Naive thymus-derived CD8-positive, alpha-beta T cell (primary cell): ENCODE results near the gene PPP1R14C. TPM values are rescaled to one million over a fixed set of nuclear protein-coding genes. Genes with fewer than 3 reads are reported as not detected.
A peak's percentile ranks its signal among the peaks of the same experiment; 100 is the strongest.

Source experiments
- ATAC-seq, 2 donors: fragments of 150-1000 bp; cut with Tn5 transposase in 1 of 2; sonication (Bioruptor Pico), chemical (Tn5 transposase) in 1 of 2; 1 replicate in 1 of 2; 2 replicates in 1 of 2; pipeline ENCODE4 v1.10.0; 2021; ENCODE audit warnings: mild to moderate bottlenecking in 2 of 2, moderate library complexity in 2 of 2
- POLR2A ChIA-PET: fragments of 350-600 bp; sonication (Branson Sonifier 250); formaldehyde crosslinking; loops from one replicate; lab custom pipeline; 2021; ENCODE audit warnings: antibody characterized with exemption; lab: Charles Lee
- DNase-seq, 10 donors: peaks; one replicate each; pipeline versions ENCODE4 v3.0.0 to v3.0.0-alpha.2; 2020 to 2022
- H3K27ac Mint-ChIP-seq, 10 donors: one replicate each; pipeline ENCODE4 v1.8.0; 2020 to 2022; ENCODE audit warnings: mild to moderate bottlenecking in 10 of 10, mixed read lengths in 10 of 10, moderate library complexity in 4 of 10, inconsistent platforms in 1 of 10
- H3K27me3 Mint-ChIP-seq, 5 donors: one replicate each; pipeline ENCODE4 v1.8.0; 2021 to 2022; ENCODE audit warnings: mixed read lengths in 5 of 5
- H3K36me3 Mint-ChIP-seq, 3 donors: one replicate each; pipeline ENCODE4 v1.8.0; 2020 to 2022; ENCODE audit warnings: mixed read lengths in 3 of 3, mild to moderate bottlenecking in 2 of 3, inconsistent platforms in 1 of 3
- H3K4me1 Mint-ChIP-seq, 4 donors: one replicate each; pipeline ENCODE4 v1.8.0; 2021 to 2022; ENCODE audit warnings: mixed read lengths in 4 of 4
- H3K4me3 Mint-ChIP-seq, 10 donors: one replicate each; pipeline ENCODE4 v1.8.0; 2020 to 2022; ENCODE audit warnings: mild to moderate bottlenecking in 10 of 10, mixed read lengths in 10 of 10, moderate library complexity in 6 of 10, inconsistent platforms in 1 of 10
- H3K9me3 Mint-ChIP-seq, 9 donors: one replicate each; pipeline ENCODE4 v1.8.0; 2020 to 2022; ENCODE audit warnings: mixed read lengths in 9 of 9, mild to moderate bottlenecking in 3 of 9, inconsistent platforms in 1 of 9, moderate library complexity in 1 of 9
- polyA plus RNA-seq, 3 donors: library from polyadenylated mRNA; unstranded; fragments of 300-500 nt; fragmentation: Illumina TruSeq; gene quantifications; one replicate each; pipeline ENCODE4 v1.2.3, GENCODE V29; 2021
- total RNA-seq, 8 experiments: library from RNA in 2 of 8; stranded (reverse) in 2 of 8; gene quantifications; one replicate each; pipeline ENCODE4 v1.2.3 and lab custom pipeline; 2021 to 2026

The PPP1R14C gene
- total and polyA plus RNA-seq, 5 experiments from 2014 or later = 0.24 TPM; not detected in 4

DNA sequence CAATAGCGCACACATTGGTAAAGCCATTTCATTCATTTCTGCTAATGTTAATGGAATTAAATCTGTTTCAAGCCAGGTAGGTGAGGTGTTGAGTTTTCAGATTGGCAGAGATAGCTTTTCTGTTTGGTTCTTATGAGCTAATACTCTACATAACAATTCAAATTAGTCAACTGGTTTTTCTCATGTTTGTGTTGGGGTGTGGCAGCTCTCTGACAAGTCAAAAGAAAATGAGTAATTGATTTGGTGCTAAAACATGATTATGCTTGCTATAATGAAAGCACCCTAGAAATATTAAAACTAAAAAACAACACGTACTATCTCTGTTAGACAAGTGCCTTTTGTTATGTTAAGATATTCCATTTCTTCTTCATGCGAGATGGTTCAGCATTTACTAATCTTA lies 13.6 kb downstream of the PPP1R14C start:
- Mint-ChIP-seq H3K36me3 (no peaks in the 10 kb centered on the region), H3K9me3 (no peaks in the 10 kb centered on the region), H3K4me3 (no peak overlapping the region), H3K27me3 (peaks cover 13 to 23% (median 16%) of the 10 kb centered on the region in 5 donors), H3K27ac (peak overlapping the region in 1 of 10 donors; percentile 6), H3K4me1 (peaks cover 0 to 13% (median 2%) of the 10 kb centered on the region in 4 donors)
- DNase-seq (no peak), ATAC-seq (no peak)
- POLR2A ChIA-PET = no interaction called here

DNA sequence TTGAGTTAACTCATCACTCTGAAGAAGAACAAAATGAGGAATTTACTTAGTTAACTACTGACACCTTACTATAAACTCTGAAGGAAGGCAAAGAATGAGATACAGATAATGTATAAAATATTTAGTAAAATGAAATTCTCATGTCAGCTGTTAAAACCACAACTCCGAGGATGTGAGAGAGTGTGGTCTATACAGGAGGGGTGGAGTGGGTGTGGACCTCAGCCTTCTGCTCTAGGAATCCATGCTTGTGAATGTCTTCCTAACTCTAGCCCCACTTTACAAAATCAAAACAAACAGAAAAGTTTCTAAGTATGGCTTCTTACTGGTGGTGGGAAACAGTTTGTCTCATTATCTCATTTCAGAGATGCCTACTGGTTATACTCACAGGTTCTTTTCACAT lies 14.2 kb downstream of the PPP1R14C start:
- ATAC-seq = no peak
- Mint-ChIP-seq H3K27ac (peak overlapping the region in 1 of 10 donors; percentile 6), H3K27me3 (peaks cover 12 to 22% (median 15%) of the 10 kb centered on the region in 5 donors), H3K4me3 (no peak overlapping the region), H3K4me1 (peaks cover 0 to 13% (median 2%) of the 10 kb centered on the region in 4 donors), H3K36me3 (no peaks in the 10 kb centered on the region), H3K9me3 (no peaks in the 10 kb centered on the region)
- POLR2A ChIA-PET = no interaction called here
- DNase-seq = peak in 1 of 10 donors; percentile 7

DNA sequence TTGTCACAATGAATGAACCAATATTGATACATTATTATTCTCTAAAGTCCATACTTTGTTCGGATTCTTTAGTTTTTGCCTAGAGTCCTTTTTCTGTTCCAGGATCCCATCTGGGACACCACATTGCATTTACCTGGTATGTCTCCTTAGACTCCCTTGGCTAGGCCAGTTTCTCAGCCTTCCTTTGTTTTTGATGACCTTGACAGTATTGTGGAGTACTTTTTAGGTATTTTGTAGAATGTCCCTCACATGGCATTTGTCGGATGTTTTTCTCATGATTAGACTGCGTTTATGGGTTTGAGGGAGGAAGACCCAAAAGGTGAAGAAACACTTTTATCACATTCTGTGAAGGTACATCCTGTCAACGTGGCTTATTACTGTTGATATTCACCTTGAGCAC lies 16.9 kb downstream of the PPP1R14C start:
- ATAC-seq (no peak), DNase-seq (no peak)
- Mint-ChIP-seq H3K9me3 (no peaks in the 10 kb centered on the region), H3K27me3 (peaks cover 2 to 20% (median 14%) of the 10 kb centered on the region in 5 donors), H3K4me1 (peaks cover 0 to 10% (median 0%) of the 10 kb centered on the region in 4 donors), H3K4me3 (no peak overlapping the region), H3K27ac (no peak overlapping the region), H3K36me3 (no peaks in the 10 kb centered on the region)
- POLR2A ChIA-PET = no interaction called here

DNA sequence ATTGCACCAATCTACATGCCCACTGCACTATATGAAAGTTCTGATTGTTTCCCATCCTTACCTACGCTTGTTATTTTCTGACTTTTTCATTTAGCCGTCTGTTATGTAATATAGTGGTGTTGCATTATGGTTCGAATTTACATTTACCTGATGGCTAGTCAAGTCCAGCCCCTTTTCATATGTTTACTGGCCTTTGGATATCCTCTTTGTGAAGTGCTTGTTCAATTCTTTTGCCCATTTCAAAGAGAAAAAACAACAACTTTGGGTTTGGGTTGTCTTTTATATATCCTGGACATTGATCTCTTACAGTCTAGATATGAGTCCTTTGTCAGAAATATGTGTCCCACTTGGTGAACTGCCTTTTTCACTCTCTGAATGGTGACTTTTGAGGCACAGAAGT lies 21.1 kb downstream of the PPP1R14C start:
- ATAC-seq (no peak), DNase-seq (no peak)
- no peaks in the 10 kb centered on the region for H3K9me3 Mint-ChIP-seq
- peaks cover 5 to 17% (median 13%) of the 10 kb centered on the region in 5 donors for H3K27me3 Mint-ChIP-seq
- POLR2A ChIA-PET = no interaction called here
- H3K36me3 Mint-ChIP-seq = no peaks in the 10 kb centered on the region
- no peak overlapping the region for H3K4me3 Mint-ChIP-seq
- peaks cover 0 to 5% (median 0%) of the 10 kb centered on the region in 4 donors for H3K4me1 Mint-ChIP-seq
- no peak overlapping the region for H3K27ac Mint-ChIP-seq

DNA sequence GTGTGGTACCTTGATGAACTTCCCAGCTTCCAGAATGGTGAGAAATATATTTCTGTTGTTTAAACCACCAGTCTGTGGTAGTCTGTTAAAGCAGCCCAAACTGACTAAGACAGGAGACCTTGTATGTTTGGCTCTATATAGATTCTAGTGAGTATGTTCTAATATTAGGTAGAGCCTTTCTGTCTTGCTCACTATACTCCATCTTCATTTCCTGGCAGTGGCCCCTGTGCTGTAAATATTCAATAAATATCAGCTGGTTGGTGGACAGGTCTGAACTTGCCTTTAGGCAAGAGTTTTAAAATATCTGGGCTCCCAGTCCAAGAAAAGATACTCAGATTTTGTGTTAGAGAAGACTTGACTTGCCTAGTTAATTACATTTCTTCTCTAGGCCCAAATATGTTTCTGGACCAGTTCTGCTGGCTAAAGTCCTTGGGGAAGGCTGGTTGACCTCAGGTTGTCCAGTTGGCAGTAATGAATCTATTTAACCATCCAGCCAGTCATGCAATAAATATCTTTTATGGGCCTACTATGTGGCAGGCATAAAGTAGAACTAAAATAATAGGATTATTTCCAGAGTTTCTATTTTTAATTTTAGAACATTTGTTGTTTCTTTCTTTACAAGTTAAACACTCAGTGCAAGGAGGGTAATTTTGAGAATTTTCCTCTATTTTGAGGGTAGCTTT lies 22.3 kb downstream of the PPP1R14C start:
- Mint-ChIP-seq H3K27me3 (peaks cover 8 to 17% (median 10%) of the 10 kb centered on the region in 5 donors), H3K4me3 (no peak overlapping the region), H3K27ac (no peak overlapping the region), H3K4me1 (peaks cover 0 to 10% (median 0%) of the 10 kb centered on the region in 4 donors), H3K36me3 (no peaks in the 10 kb centered on the region), H3K9me3 (peaks cover 0 to 2% (median 0%) of the 10 kb centered on the region in 9 donors)
- no peak for ATAC-seq
- POLR2A ChIA-PET = no interaction called here
- no peak for DNase-seq

DNA sequence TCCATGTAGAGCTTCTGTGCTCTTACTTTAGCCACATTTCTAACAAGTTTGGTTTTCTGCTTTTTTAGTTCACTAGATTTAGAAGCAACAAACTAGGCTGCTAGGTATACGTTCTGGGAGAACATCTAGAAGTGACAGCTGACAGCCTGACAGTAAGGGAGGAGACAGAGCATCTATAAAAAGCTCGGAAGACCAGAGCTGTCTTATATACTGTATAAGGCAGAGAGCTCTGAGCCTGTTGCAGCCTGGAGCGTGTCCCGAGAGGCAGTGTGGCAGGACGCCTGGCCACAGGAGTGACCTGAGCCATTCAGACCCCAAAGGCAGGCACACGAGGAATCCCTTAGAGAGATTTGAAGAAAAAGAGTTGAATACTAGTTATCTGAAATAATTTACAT lies 24.6 kb downstream of the PPP1R14C start:
- ATAC-seq (no peak), DNase-seq (no peak)
- POLR2A ChIA-PET = no interaction called here
- H3K9me3 Mint-ChIP-seq = peaks cover 0 to 2% (median 0%) of the 10 kb centered on the region in 9 donors
- H3K27me3 Mint-ChIP-seq = peaks cover 5 to 25% (median 13%) of the 10 kb centered on the region in 5 donors
- no peak overlapping the region for H3K27ac Mint-ChIP-seq
- peaks cover 0 to 10% (median 0%) of the 10 kb centered on the region in 4 donors for H3K4me1 Mint-ChIP-seq
- no peaks in the 10 kb centered on the region for H3K36me3 Mint-ChIP-seq
- no peak overlapping the region for H3K4me3 Mint-ChIP-seq

DNA sequence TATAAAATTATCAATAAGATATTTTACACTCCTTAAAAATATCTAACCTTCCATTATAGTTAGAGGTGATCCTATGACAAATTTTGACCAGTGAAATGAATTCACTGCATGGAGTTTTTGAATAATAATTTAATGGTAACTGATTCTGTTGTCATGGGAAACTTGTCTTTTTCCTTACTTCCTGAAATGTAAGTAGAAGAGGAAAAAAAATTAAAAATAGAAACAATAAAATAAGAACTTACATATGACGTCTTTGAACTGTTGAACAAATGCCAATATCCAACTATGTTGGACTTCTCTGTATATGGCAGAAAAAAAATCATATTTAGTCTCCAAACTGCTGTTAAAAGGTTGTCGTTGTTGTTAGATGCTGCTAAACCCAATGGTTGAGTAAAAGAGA lies 26.3 kb downstream of the PPP1R14C start:
- ATAC-seq (no peak), DNase-seq (no peak)
- H3K4me3 Mint-ChIP-seq = no peak overlapping the region
- POLR2A ChIA-PET = interaction anchor here (0.6 kb wide), 1 partner anchor 46 kb away, joined by 3 read pairs; no protein-coding TSS in a partner anchor
- peaks cover 0 to 10% (median 0%) of the 10 kb centered on the region in 4 donors for H3K4me1 Mint-ChIP-seq
- H3K27ac Mint-ChIP-seq = no peak overlapping the region
- H3K9me3 Mint-ChIP-seq = peaks cover 0 to 2% (median 0%) of the 10 kb centered on the region in 9 donors
- H3K36me3 Mint-ChIP-seq = no peaks in the 10 kb centered on the region
- peaks cover 2 to 19% (median 11%) of the 10 kb centered on the region in 5 donors for H3K27me3 Mint-ChIP-seq

DNA sequence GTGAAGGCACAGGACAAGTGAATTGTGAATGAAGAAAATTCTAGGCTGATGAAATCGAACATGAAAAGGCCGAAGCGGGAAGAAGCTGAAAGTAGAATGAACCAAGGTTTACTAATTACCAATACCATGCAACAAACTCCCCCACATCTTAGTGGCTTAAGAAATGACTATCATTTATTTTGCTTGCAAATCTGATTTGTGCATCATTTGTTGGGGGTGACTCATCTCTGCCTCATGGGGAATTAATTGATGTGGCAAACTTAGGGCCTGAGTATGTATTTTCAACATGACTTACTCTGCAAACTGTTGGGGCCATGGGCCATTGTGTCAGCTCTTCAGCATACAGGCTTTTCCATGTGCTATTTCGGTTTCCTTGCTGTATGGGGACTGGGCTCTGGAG lies 26.8 kb downstream of the PPP1R14C start:
- no peak for DNase-seq
- ATAC-seq = no peak
- no peak overlapping the region for H3K27ac Mint-ChIP-seq

DNA sequence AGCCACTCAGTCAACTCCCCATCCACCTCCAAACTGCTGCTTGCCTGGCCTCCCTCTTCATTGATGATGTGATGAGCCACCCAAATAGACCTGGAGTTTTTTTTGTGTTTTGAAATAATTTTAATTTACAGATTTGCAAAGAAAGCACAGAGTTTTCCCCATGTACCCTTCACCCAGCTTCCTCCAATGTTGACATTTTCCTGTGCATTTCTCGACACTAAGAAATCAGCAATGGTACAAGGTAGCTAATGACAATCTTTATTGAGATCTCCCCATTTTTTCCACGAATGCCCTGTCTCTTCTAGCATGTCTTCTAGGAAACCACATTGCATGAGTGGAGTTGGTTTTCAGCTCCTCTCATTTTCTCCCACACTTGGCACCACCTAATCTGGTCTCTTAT lies 30.1 kb downstream of the PPP1R14C start:
- DNase-seq (no peak), ATAC-seq (no peak)
- Mint-ChIP-seq H3K36me3 (no peaks in the 10 kb centered on the region), H3K27me3 (peaks cover 2 to 19% (median 11%) of the 10 kb centered on the region in 5 donors), H3K9me3 (peaks cover 0 to 2% (median 0%) of the 10 kb centered on the region in 9 donors), H3K27ac (peak overlapping the region in 1 of 10 donors; percentile 15), H3K4me1 (peaks cover 0 to 10% (median 0%) of the 10 kb centered on the region in 4 donors), H3K4me3 (no peak overlapping the region)
- POLR2A ChIA-PET = no interaction called here

More for the DNA sequence above, 26.8 kb downstream of the PPP1R14C start:
- Mint-ChIP-seq H3K4me3 (no peak overlapping the region), H3K9me3 (peaks cover 0 to 2% (median 0%) of the 10 kb centered on the region in 9 donors), H3K36me3 (no peaks in the 10 kb centered on the region), H3K27me3 (peaks cover 2 to 19% (median 11%) of the 10 kb centered on the region in 5 donors), H3K4me1 (peaks cover 0 to 10% (median 0%) of the 10 kb centered on the region in 4 donors)
- POLR2A ChIA-PET = no interaction called here

DNA sequence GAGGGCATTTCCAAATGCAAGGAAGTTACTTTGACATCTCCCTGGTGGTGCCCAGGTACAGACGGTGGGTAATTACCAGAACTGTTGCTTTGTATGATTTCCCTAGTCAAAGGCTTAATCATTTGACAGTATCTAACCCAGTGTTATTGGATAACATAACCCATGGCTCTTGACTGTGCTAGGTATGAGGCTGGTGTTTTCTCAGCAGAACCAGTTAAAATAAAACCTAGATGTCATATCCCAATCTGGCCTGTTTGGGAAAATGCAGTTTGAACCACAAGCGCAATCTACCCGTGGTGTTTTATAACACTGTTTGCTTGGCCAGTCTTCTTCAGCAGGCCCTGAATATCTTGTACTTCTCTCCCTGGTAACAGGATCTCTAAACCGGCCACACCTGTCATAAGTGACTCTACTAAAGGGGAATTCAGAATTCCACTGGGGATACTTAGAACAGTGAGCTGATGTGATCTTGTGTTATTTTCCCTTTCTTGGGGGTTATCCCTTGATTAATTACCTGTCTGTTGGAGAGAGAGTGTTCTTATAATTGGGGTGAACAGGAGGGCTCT lies 32.8 kb downstream of the PPP1R14C start:
- Mint-ChIP-seq H3K27me3 (peaks cover 0 to 16% (median 12%) of the 10 kb centered on the region in 5 donors), H3K36me3 (no peaks in the 10 kb centered on the region), H3K9me3 (no peaks in the 10 kb centered on the region), H3K4me3 (no peak overlapping the region), H3K4me1 (no peaks in the 10 kb centered on the region), H3K27ac (no peak overlapping the region)
- POLR2A ChIA-PET = no interaction called here
- DNase-seq (no peak), ATAC-seq (no peak)

DNA sequence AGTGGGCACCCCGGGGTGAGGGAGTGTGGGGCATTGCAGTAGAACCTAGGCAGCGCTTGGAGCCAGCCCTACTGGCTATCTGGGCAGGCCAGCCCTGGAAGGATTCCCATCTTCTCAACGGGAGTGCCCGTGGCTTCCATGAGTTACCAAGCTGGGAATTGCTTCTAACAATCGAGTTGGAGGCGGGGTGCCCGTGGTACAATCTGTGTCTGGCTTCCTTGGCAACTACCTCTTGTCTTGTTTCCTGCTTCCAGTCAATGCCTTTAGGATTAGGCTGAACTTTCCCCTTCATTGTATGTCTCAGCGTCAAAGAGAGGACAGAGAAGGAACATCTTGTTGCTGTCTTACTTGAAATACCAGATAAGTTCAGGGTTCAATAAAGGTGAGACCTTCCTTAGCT lies 33.3 kb downstream of the PPP1R14C start:
- Mint-ChIP-seq H3K36me3 (no peaks in the 10 kb centered on the region), H3K9me3 (no peaks in the 10 kb centered on the region), H3K27ac (no peak overlapping the region), H3K4me3 (no peak overlapping the region), H3K4me1 (no peaks in the 10 kb centered on the region), H3K27me3 (peaks cover 0 to 15% (median 11%) of the 10 kb centered on the region in 5 donors)
- POLR2A ChIA-PET = no interaction called here
- DNase-seq (no peak), ATAC-seq (no peak)

DNA sequence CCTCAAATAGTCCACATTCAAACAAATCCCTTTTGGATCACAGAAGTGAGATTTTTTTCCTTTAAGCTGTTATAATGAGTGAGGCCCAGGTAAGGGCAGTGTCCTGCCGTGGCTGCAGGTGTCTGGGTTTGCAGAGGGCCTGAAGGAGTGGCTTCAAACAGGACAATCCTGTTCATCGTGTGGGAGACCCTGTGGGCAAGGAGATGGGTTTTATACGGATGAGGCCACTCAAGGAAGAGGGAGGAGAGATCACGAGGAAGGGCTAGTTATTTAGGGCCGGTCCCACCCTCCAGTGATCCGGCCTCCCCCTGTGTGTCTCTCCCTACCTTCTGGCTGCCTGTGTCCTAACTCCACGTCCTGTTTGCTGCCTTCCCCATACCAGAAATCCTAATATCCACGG lies 33.8 kb downstream of the PPP1R14C start:
- H3K9me3 Mint-ChIP-seq = no peaks in the 10 kb centered on the region
- no peak for DNase-seq
- no peak for ATAC-seq
- H3K4me1 Mint-ChIP-seq = no peaks in the 10 kb centered on the region
- no peak overlapping the region for H3K27ac Mint-ChIP-seq
- H3K27me3 Mint-ChIP-seq = peaks cover 0 to 15% (median 6%) of the 10 kb centered on the region in 5 donors
- POLR2A ChIA-PET = no interaction called here
- H3K4me3 Mint-ChIP-seq = no peak overlapping the region
- no peaks in the 10 kb centered on the region for H3K36me3 Mint-ChIP-seq

DNA sequence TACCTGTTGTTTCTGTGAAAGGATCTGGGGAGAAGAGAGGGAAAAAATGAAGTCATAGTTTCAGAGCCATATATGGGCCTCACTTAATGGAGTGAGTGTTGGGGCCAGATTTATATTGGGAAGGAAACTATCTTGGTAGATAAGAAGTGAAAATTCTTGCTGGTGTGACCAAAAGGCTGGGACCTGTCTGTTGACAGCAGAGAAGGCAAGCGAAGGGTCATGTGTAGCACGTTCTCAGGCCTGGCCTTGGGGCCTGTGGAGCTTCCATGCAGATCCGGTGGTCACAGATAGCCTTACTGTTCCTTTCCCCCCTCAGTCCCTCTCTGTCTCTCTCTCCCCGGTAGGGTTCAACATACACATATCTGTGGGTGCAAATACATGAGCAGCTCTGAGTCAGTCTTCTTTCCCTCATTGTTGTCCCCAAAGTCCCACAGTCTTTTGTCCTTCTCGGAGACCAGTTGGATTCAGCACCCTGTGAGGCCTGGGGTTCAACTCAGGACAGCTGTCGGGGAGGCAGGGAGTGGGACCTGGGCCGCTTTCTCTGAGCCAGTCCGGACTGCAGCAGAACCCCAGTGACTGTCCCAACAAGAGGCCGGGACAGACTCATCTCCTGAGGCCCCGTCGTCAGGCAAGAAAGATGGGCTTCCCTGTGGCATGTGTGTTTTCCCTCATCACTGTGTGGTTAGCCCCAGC lies 34.6 kb downstream of the PPP1R14C start:
- Mint-ChIP-seq H3K4me1 (peaks cover 0 to under 1% (median 0%) of the 10 kb centered on the region in 4 donors), H3K27ac (no peak overlapping the region), H3K27me3 (peaks cover 0 to 10% (median 3%) of the 10 kb centered on the region in 5 donors), H3K36me3 (no peaks in the 10 kb centered on the region), H3K9me3 (no peaks in the 10 kb centered on the region), H3K4me3 (no peak overlapping the region)
- ATAC-seq = no peak
- no peak for DNase-seq
- POLR2A ChIA-PET = no interaction called here
